ENCODE data around the gene WDR59.
"Not testable (repeated sequence)": the region's sequence is repeated elsewhere in the genome, so short reads cannot be mapped to it uniquely, and the experiment has no call there.

Gene WDR59

DNA sequence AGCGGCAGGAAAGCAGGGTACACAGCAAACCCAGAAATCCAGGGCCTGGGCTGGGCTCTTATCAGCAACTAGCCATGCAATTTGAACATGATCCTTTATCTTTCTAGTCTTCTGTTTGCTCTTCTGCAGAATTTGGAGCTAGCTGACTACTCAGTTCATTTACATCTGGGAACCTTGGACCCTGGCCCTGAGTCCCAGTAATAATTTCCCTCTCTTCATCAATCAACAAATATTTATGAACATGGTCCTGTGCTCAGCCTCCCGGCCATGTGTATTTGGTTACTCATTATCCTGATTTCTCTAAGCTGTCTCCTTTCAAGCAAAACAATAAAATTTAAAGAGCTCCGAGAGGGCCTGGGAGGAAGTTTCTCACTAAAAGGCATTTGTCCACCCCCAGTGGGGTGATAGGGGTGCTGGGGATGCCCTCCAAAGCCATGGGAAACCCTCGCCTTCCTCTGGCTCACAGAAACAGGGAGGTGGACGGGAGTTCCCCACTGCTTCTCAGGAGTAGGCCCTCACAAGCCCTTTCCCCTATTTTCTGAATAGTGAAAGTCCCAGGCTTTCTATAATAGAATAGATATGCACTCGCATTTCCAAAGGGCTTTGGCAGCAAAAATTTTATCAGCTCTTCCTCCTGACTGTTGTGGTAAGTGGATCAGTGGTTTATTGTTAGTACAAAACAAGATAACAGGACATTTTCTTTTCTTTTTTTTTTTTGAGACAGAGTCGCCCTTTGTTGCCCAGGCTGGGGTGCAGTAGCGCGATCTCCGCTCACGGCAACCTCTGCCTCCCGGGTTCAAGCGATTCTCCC is 6.9 kb upstream of the WDR59 start:
- peaks cover 14% of the 10 kb centered on the region for H3K4me1 ChIP-seq (ENCODE audit: insufficient read depth, low read length)
- no peak overlapping the region for H3K27ac ChIP-seq (ENCODE audit: low read length)
- H3K9me3 ChIP-seq (ENCODE audit: insufficient read depth, low read depth, low read length) = no peaks in the 10 kb centered on the region
- peak overlapping the region; percentile 37; the same call in 1 of the 2 replicates for H3K9ac ChIP-seq (ENCODE audit: low read depth, low read length)
- H3K4me3 ChIP-seq (ENCODE audit: low read length) = peak overlapping the region; percentile 21; the same call in 1 of the 2 replicates
- H3K27me3 ChIP-seq (ENCODE audit: insufficient read depth, low read length) = no peaks in the 10 kb centered on the region
- H3K36me3 ChIP-seq (ENCODE audit: insufficient read depth, low read depth, low read length) = no peaks in the 10 kb centered on the region

DNA sequence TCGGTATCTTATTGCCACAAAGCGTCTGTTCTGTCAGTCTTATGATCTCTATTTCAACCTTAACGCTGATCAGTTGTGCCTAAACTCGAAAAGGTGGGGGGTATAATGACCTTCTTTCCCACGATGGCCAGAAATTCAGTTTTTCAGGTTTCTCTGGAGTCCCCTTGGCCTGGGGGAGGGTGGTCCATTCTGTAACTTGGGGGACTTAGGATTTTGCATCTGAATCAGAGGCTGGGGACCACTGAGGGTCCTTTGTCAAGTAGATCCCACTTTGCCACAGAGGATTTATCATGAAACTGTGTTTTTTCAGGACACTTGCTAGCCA is 6.3 kb upstream of the WDR59 start:
- Histone ChIP-seq H3K27me3 (ENCODE audit: insufficient read depth, low read length) (no peaks in the 10 kb centered on the region), H3K36me3 (ENCODE audit: insufficient read depth, low read depth, low read length) (no peaks in the 10 kb centered on the region), H3K4me3 (ENCODE audit: low read length) (peak overlapping the region; percentile 21; the same call in 1 of the 2 replicates), H3K9me3 (ENCODE audit: insufficient read depth, low read depth, low read length) (no peaks in the 10 kb centered on the region), H3K27ac (ENCODE audit: low read length) (no peak overlapping the region), H3K4me1 (ENCODE audit: insufficient read depth, low read length) (peaks cover 14% of the 10 kb centered on the region), H3K9ac (ENCODE audit: low read depth, low read length) (peak overlapping the region; percentile 37; the same call in 1 of the 2 replicates)

DNA sequence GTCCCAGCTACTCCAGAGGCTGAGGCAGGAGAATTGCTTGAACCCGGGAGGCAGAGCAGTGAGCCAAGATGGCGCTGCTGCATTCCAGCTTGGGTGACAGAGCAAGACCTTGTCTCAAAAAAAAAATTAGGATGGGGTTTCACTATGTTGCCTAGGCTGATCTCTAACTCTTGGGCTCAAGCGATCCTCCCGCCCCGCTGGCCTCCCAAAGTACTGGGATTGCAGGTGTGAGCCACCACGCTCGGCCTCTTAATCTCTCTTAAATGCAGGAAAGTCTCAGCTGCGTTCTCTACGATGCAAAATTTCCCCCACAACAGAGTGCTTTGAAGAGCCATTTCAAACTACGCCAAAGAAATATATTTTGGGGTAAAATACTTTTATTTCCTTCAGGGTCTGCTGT is 5.9 kb upstream of the WDR59 start:
- no peaks in the 10 kb centered on the region for H3K27me3 ChIP-seq (ENCODE audit: insufficient read depth, low read length)
- no peaks in the 10 kb centered on the region for H3K36me3 ChIP-seq (ENCODE audit: insufficient read depth, low read depth, low read length)
- H3K9ac ChIP-seq (ENCODE audit: low read depth, low read length) = no peak overlapping the region
- no peak overlapping the region for H3K4me3 ChIP-seq (ENCODE audit: low read length)
- peaks cover 14% of the 10 kb centered on the region for H3K4me1 ChIP-seq (ENCODE audit: insufficient read depth, low read length)
- no peaks in the 10 kb centered on the region for H3K9me3 ChIP-seq (ENCODE audit: insufficient read depth, low read depth, low read length)
- H3K27ac ChIP-seq (ENCODE audit: low read length) = no peak overlapping the region

DNA sequence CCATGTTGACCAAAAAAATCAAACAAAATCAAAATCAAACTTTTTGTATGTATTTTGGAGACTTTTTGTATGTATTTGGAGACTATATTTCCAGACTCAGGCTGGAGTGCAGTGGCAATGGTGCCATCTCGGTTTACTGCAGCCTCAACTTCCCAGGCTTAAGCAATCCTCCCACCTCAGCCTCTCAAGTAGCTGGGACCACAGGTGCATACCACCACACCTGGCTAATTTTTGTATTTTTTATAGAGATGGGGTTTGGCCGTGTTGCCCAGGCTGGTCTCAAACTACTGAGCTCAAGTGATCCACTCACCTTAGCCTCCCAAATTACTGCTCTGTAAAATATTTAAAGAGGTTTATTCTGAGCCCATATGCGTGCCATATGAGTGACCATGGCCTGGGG is 4.9 kb upstream of the WDR59 start:
- H3K27me3 ChIP-seq (ENCODE audit: insufficient read depth, low read length); H3K9me3 ChIP-seq (ENCODE audit: insufficient read depth, low read depth, low read length); H3K4me3 ChIP-seq (ENCODE audit: low read length); H3K27ac ChIP-seq (ENCODE audit: low read length); H3K36me3 ChIP-seq (ENCODE audit: insufficient read depth, low read depth, low read length); H3K9ac ChIP-seq (ENCODE audit: low read depth, low read length): not testable (repeated sequence)
- H3K4me1 ChIP-seq (ENCODE audit: insufficient read depth, low read length) = peaks cover 14% of the 10 kb centered on the region

DNA sequence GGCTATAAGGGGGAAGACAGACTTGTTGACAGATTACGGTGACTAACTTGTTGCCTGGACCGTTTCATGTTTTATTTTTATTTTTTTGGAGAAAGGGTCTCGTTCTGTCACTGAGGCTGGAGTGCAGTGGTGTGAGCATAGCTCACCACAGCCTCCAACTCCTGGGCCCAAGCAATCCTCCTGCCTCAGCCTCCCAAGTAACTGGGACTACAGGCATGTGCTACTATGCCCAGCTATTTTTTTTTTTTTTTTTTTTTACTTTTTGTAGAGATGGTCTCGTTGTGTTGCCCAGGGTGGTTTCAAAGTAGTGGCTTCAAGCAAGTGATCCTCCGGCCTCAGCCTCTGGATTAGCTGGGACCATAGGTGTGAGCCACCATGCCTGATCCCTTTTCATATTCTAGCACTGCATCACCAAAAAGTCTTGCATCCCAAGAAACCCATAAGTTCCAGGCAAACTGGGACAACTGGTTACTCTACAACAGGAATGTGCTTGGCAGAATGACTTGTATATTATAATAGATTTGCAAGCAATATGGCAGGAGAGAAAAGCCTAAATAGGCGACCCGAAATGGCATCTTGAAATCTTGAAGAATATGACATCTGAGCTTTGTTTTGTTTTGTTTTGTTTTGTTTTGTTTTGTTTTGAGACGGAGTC is 2.2 kb upstream of the WDR59 start:
- Histone ChIP-seq H3K27me3 (ENCODE audit: insufficient read depth, low read length) (no peaks in the 10 kb centered on the region), H3K4me3 (ENCODE audit: low read length) (no peak overlapping the region), H3K9ac (ENCODE audit: low read depth, low read length) (no peak overlapping the region), H3K36me3 (ENCODE audit: insufficient read depth, low read depth, low read length) (no peaks in the 10 kb centered on the region), H3K27ac (ENCODE audit: low read length) (no peak overlapping the region), H3K4me1 (ENCODE audit: insufficient read depth, low read length) (peaks cover 13% of the 10 kb centered on the region), H3K9me3 (ENCODE audit: insufficient read depth, low read depth, low read length) (no peaks in the 10 kb centered on the region)

DNA sequence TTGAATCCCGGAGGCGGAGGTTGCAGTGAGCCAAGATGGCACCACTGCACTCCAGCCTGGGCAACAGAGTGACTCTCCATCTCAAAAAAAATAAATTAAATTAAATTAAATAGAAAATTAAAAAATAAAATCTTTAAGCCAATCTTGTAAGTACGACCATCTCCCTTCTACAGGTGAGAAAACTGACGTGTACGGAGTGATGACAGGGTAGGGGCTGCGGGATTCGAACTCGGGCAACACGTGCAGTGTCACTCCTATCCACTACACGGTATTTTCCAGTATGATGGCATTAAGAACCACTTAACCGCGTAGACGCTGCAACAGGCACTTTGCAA is 762 bp downstream of the WDR59 start:
- Histone ChIP-seq H3K9ac (ENCODE audit: low read depth, low read length) (peak overlapping the region; percentile 94; the same call in 1 of the 2 replicates), H3K9me3 (ENCODE audit: insufficient read depth, low read depth, low read length) (no peaks in the 10 kb centered on the region), H3K36me3 (ENCODE audit: insufficient read depth, low read depth, low read length) (no peaks in the 10 kb centered on the region), H3K27me3 (ENCODE audit: insufficient read depth, low read length) (no peaks in the 10 kb centered on the region), H3K27ac (ENCODE audit: low read length) (peak overlapping the region; percentile 79), H3K4me3 (ENCODE audit: low read length) (peak overlapping the region; percentile 99), H3K4me1 (ENCODE audit: insufficient read depth, low read length) (no peaks in the 10 kb centered on the region)

DNA sequence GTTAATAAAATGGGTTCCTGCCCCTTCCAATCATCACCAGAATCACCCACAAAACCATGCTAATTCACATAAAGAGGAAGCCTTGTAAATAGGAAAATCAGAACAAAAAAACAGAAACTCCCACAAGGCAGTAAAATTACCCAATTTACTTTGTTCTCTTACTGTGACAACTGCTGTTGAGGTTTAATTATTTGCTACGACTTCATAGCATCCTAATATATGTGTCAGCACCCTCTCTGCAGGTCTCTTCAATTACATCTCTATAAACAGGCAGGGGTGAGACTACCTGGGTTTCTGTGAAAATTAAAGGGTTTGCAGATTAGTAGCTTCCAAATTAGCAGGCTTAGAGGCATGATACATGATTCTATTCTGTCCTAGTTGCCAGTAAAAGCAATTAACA is 2.7 kb downstream of the WDR59 start:
- Histone ChIP-seq H3K27ac (ENCODE audit: low read length) (no peak overlapping the region), H3K4me3 (ENCODE audit: low read length) (no peak overlapping the region), H3K27me3 (ENCODE audit: insufficient read depth, low read length) (no peaks in the 10 kb centered on the region), H3K4me1 (ENCODE audit: insufficient read depth, low read length) (no peaks in the 10 kb centered on the region), H3K36me3 (ENCODE audit: insufficient read depth, low read depth, low read length) (peaks cover 16% of the 10 kb centered on the region; the same call in 1 of the 2 replicates), H3K9ac (ENCODE audit: low read depth, low read length) (no peak overlapping the region), H3K9me3 (ENCODE audit: insufficient read depth, low read depth, low read length) (no peaks in the 10 kb centered on the region)

DNA sequence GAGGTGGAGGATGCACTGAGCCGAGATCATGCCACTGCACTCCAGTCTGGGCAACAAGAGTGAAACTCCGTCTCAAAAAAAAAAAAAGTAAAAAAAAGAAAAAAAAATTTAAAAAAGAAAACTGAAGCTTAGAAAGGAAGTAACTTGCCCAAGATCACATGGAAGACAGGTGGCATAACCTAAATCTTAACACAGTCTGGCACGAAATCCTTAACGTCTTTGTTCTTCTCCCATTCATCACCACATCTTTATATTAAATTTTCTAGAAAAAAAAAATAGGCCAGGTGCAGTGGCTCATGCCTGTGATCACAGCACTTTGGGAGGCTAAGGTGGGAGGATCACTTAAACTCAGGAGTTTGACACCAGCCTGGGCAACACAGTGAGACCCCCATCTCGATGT is 9.3 kb downstream of the WDR59 start:
- Histone ChIP-seq H3K36me3 (ENCODE audit: insufficient read depth, low read depth, low read length) (peaks cover 31% of the 10 kb centered on the region; the same call in 1 of the 2 replicates), H3K27me3 (ENCODE audit: insufficient read depth, low read length) (no peaks in the 10 kb centered on the region), H3K9ac (ENCODE audit: low read depth, low read length) (no peak overlapping the region), H3K4me3 (ENCODE audit: low read length) (no peak overlapping the region), H3K9me3 (ENCODE audit: insufficient read depth, low read depth, low read length) (no peaks in the 10 kb centered on the region), H3K4me1 (ENCODE audit: insufficient read depth, low read length) (no peaks in the 10 kb centered on the region), H3K27ac (ENCODE audit: low read length) (no peak overlapping the region)

DNA sequence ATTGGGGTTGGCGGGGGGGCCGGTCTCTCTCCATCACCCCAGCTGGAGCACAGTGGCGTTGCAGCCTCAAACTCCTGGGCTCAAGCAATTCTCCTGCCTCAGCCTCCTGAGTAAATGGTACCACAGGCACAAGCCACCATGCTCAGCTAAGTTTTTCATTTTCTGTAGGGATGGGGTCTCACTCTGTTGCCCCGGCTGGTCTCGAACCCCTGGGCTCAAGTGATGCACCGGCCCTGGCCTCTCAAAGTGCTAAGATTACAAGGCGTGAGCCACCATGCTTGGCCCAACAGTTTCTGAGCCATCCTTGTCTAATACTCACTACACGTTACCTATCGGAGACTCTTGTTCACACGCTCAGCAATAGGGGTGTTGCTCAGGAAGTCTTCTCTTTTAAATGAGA is 11.6 kb downstream of the WDR59 start:
- Histone ChIP-seq H3K9ac (ENCODE audit: low read depth, low read length) (no peak overlapping the region), H3K27ac (ENCODE audit: low read length) (no peak overlapping the region), H3K27me3 (ENCODE audit: insufficient read depth, low read length) (no peaks in the 10 kb centered on the region), H3K36me3 (ENCODE audit: insufficient read depth, low read depth, low read length) (peaks cover 24% of the 10 kb centered on the region; the same call in 1 of the 2 replicates), H3K9me3 (ENCODE audit: insufficient read depth, low read depth, low read length) (no peaks in the 10 kb centered on the region), H3K4me1 (ENCODE audit: insufficient read depth, low read length) (no peaks in the 10 kb centered on the region), H3K4me3 (ENCODE audit: low read length) (no peak overlapping the region)

DNA sequence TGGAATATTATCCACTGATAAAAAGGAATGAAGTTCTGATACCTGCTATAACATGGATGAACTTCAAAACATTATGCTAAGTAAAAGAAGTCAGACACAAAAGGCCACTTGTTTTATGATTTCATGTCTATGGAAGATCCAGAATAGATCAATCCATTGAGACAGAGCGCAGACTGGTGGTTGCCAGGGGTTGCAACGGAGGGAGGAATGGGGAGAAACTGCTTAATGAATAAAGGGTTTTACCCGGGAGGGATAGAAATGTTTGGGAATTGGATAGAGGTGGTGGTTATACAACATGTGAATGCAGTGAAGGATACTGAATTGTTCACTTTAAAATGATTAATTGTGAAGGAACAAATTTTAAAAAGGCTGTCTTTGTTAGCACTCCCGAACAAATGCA is 30.2 kb downstream of the WDR59 start:
- H3K4me3 ChIP-seq (ENCODE audit: low read length) = no peak overlapping the region
- peaks cover 19% of the 10 kb centered on the region for H3K4me1 ChIP-seq (ENCODE audit: insufficient read depth, low read length)
- no peaks in the 10 kb centered on the region for H3K27me3 ChIP-seq (ENCODE audit: insufficient read depth, low read length)
- H3K27ac ChIP-seq (ENCODE audit: low read length) = no peak overlapping the region
- no peak overlapping the region for H3K9ac ChIP-seq (ENCODE audit: low read depth, low read length)
- peaks cover 61% of the 10 kb centered on the region for H3K36me3 ChIP-seq (ENCODE audit: insufficient read depth, low read depth, low read length)
- H3K9me3 ChIP-seq (ENCODE audit: insufficient read depth, low read depth, low read length) = no peaks in the 10 kb centered on the region

DNA sequence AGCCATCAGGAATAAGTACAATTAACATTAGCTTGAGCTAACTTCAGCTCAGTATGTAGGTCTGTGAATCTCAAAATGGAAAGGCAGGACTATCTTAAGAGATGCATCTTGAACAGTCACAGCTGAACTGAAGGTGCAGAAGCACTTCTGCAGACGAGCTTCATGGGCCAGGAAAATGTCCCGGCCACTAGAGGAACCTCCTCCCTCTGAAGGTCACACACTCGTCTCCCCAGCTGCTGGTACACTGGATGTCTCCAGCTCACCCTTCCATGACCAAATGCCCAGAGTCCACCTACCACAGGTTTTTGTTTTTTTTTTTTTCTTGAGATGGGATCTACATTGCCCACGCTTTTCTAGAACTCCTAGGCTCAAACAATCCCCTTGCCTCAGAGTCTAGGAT is 33.2 kb downstream of the WDR59 start:
- Histone ChIP-seq H3K27ac (ENCODE audit: low read length) (no peak overlapping the region), H3K9me3 (ENCODE audit: insufficient read depth, low read depth, low read length) (no peaks in the 10 kb centered on the region), H3K9ac (ENCODE audit: low read depth, low read length) (no peak overlapping the region), H3K36me3 (ENCODE audit: insufficient read depth, low read depth, low read length) (peaks cover 76% of the 10 kb centered on the region), H3K27me3 (ENCODE audit: insufficient read depth, low read length) (no peaks in the 10 kb centered on the region), H3K4me1 (ENCODE audit: insufficient read depth, low read length) (peaks cover 7% of the 10 kb centered on the region), H3K4me3 (ENCODE audit: low read length) (no peak overlapping the region)

DNA sequence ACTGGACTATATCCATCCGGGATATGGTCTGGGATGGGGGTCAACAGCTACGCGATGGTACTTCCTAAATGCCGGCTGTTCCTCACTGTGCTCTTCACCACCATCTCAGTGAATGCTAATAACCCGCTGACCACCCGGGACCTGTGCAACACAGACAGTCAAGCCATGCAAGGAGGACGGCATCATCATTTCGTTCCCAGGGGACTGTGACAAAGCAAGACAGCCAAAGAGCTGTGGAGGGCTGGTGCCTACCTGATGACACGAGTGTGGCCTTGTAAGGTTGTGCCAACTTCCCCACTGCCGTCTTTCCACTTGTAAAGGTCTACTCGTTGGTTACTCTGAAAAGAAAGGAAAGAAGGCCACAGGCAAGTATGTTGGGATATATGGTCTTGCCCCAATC is 33.7 kb downstream of the WDR59 start:
- no peak overlapping the region for H3K9ac ChIP-seq (ENCODE audit: low read depth, low read length)
- no peak overlapping the region for H3K27ac ChIP-seq (ENCODE audit: low read length)
- H3K4me3 ChIP-seq (ENCODE audit: low read length) = no peak overlapping the region
- H3K27me3 ChIP-seq (ENCODE audit: insufficient read depth, low read length) = no peaks in the 10 kb centered on the region
- H3K9me3 ChIP-seq (ENCODE audit: insufficient read depth, low read depth, low read length) = no peaks in the 10 kb centered on the region
- H3K36me3 ChIP-seq (ENCODE audit: insufficient read depth, low read depth, low read length) = peaks cover 76% of the 10 kb centered on the region
- H3K4me1 ChIP-seq (ENCODE audit: insufficient read depth, low read length) = peaks cover 2% of the 10 kb centered on the region; the same call in 1 of the 2 replicates
